DMS153 (cell line): Measurements from ENCODE around the gene KYNU.
"Not testable (repeated sequence)": the region's sequence is repeated elsewhere in the genome, so short reads cannot be mapped to it uniquely, and the experiment has no call there.

Experiments
- DNase-seq: peaks from one replicate; lab custom pipeline; 2025; lab: John Stamatoyannopoulos, UW

KYNU gene

DNA sequence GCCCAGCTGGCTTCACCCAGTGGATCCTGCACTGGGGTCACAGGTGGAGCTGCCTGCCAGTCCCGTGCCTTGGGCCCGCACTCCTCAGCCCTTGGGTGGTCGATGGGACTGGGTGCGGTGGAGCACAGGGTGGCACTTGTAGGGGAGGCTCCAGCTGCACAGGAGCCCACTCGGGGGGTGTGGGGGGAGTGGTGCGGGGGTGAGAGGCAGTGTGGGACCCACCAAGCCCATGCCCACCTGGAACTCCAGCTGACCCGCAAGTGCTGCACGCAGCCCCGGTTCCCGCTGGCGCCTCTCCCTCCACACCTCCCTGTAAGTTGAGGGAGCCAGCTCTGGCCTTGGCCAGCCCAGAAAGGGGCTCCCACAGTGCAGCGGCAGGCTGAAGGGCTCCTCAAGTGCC is 212.1 kb downstream of the KYNU start:
- DNase-seq = not testable (repeated sequence)
